ENCODE measurements around the gene SOX12. TPM values are rescaled to one million over a fixed set of nuclear protein-coding genes. Genes with fewer than 3 reads are reported as not detected.
"Not testable (repeated sequence)": the region's sequence is repeated elsewhere in the genome, so short reads cannot be mapped to it uniquely, and the experiment has no call there.

The SOX12 gene
- total RNA-seq, 1 experiment from 2014 or later = 59.1 TPM

- no peak for TF ChIP-seq ATF3 (CRISPR knock-in tag; conservative IDR thresholded peaks at IDR 0.05)
- no peak for TF ChIP-seq ATF2 (CRISPR knock-in tag; IDR thresholded peaks at IDR 0.05; ENCODE audit: borderline replicate concordance, low read depth)
- no peak for TF ChIP-seq SOX15 (CRISPR knock-in tag; IDR thresholded peaks at IDR 0.05)
- no peak for TF ChIP-seq ZNF232 (CRISPR knock-in tag; IDR thresholded peaks at IDR 0.05)
- no peak for TF ChIP-seq SMAD3 (CRISPR knock-in tag; IDR thresholded peaks at IDR 0.05; ENCODE audit: borderline replicate concordance)
- no peak for TF ChIP-seq ZNF512 (CRISPR knock-in tag; IDR thresholded peaks at IDR 0.05; ENCODE audit: borderline replicate concordance)
- peak; percentile 79 for TF ChIP-seq CTCF (IDR thresholded peaks at IDR 0.05)
- TF ChIP-seq STAT6 (CRISPR knock-in tag; conservative IDR thresholded peaks at IDR 0.05; ENCODE audit: low read depth) = no peak
- no peak for TF ChIP-seq EMX1 (CRISPR knock-in tag; IDR thresholded peaks at IDR 0.05)
These were observed 5.1 kb downstream of the SOX12 start (continued) for GRCh38 chr20:330233-331149.

GRCh38 chr20:334578-334977, 9.2 kb downstream of the SOX12 start:
- Mint-ChIP-seq H3K27me3 (ENCODE audit: low read depth) (peaks cover 75% of the 10 kb centered on the region), H3K27ac (no peak overlapping the region), H3K9me3 (no peaks in the 10 kb centered on the region), H3K36me3 (no peaks in the 10 kb centered on the region), H3K4me3 (no peak overlapping the region), H3K4me1 (peaks cover 14% of the 10 kb centered on the region)
- TF ChIP-seq TEAD4 (CRISPR knock-in tag; IDR thresholded peaks at IDR 0.05) (no peak), E2F4 (CRISPR knock-in tag; IDR thresholded peaks at IDR 0.05; ENCODE audit: borderline replicate concordance, low read depth) (no peak), ELF4 (CRISPR knock-in tag; IDR thresholded peaks at IDR 0.05; ENCODE audit: low read depth) (0 out of 2 replicates have a peak, but pooled peaks have one; percentile 15), ZNF121 (CRISPR knock-in tag; IDR thresholded peaks at IDR 0.05) (0 out of 2 replicates have a peak, but pooled peaks have one; percentile 42), ETV6 (CRISPR knock-in tag; IDR thresholded peaks at IDR 0.05) (no peak)
- DNase-seq (ENCODE audit: low spot score) (no peak), ATAC-seq (no peak)
- ChIA-PET CTCF (no interaction called here), POLR2A (interaction anchor here (1.0 kb wide), 1 partner anchor 12 kb away, joined by 5 read pairs; the partner anchor contains the start of gene NRSN2)

- DNase-seq (ENCODE audit: low spot score); H3K4me1 Mint-ChIP-seq; H3K4me3 Mint-ChIP-seq; POLR2A ChIA-PET; H3K9me3 Mint-ChIP-seq; H3K27ac Mint-ChIP-seq; ATAC-seq; CTCF ChIA-PET; H3K36me3 Mint-ChIP-seq: not testable (repeated sequence)
- H3K27me3 Mint-ChIP-seq (ENCODE audit: low read depth) = peaks cover 90% of the 10 kb centered on the region
These were observed 10.7 kb downstream of the SOX12 start for GRCh38 chr20:336040-336439.

Measured in WTC11 (cell line).